Gastroesophageal sphincter (tissue), 3 donors: ENCODE results near the gene SYNC.

ENCODE experiments used
- CTCF ChIP-seq, 4 experiments: fragments of 200-600 bp in 2 of 4; fragments of 450-650 bp in 2 of 4; sonication (generic) in 1 of 4; IDR thresholded peaks; one replicate each; pipeline ENCODE4 v1.5.1; 2017 to 2019; ENCODE audit warnings: antibody characterized with exemption in 4 of 4, mild to moderate bottlenecking in 2 of 4, moderate library complexity in 2 of 4
- POLR2AphosphoS5 ChIP-seq: sonication (generic); formaldehyde crosslinking; IDR thresholded peaks from one replicate; pipeline ENCODE4 v1.6.1; 2017; ENCODE audit warnings: antibody characterized with exemption

- TF ChIP-seq CTCF (IDR thresholded peaks at IDR 0.05): no peak
- no peak for TF ChIP-seq POLR2AphosphoS5
Measured at GRCh38 chr1:32749771-32750170, 47.2 kb upstream of the SYNC start.
